Duodenal mucosa (tissue), 2 donors: ENCODE measurements around the gene FRYL.
"Not testable (repeated sequence)": the region's sequence is repeated elsewhere in the genome, so short reads cannot be mapped to it uniquely, and the experiment has no call there.

Source experiments
- H3K27ac ChIP-seq: one replicate; pipeline ENCODE4 v1.7.0; 2013; ENCODE audit warnings: low read depth, low read length
- H3K27me3 ChIP-seq, 2 donors: one replicate each; pipeline ENCODE4 v1.7.0; 2013; ENCODE audit warnings: low read length in 2 of 2, control low read depth in 1 of 2; ENCODE audit not compliant: insufficient read depth in 2 of 2, control insufficient read depth in 1 of 2
- H3K36me3 ChIP-seq, 2 donors: one replicate each; pipeline ENCODE4 v1.7.0; 2013; ENCODE audit warnings: low read length in 2 of 2, control low read depth in 1 of 2; ENCODE audit not compliant: insufficient read depth in 2 of 2, control insufficient read depth in 1 of 2
- H3K4me1 ChIP-seq, 2 donors: one replicate each; pipeline ENCODE4 v1.7.0; 2013; ENCODE audit warnings: low read length in 2 of 2, control low read depth in 1 of 2; ENCODE audit not compliant: insufficient read depth in 2 of 2, control insufficient read depth in 1 of 2
- H3K4me3 ChIP-seq, 2 donors: one replicate each; pipeline ENCODE4 v1.7.0; 2013; ENCODE audit warnings: low read length in 2 of 2, low read depth in 1 of 2
- H3K9ac ChIP-seq, 2 donors: one replicate each; pipeline ENCODE4 v1.7.0; 2013; ENCODE audit warnings: low read length in 2 of 2, low read depth in 1 of 2
- H3K9me3 ChIP-seq, 2 donors: one replicate each; pipeline ENCODE4 v1.7.0; 2013; ENCODE audit warnings: low read length in 2 of 2, control low read depth in 1 of 2; ENCODE audit not compliant: control insufficient read depth in 1 of 2

The FRYL gene

DNA sequence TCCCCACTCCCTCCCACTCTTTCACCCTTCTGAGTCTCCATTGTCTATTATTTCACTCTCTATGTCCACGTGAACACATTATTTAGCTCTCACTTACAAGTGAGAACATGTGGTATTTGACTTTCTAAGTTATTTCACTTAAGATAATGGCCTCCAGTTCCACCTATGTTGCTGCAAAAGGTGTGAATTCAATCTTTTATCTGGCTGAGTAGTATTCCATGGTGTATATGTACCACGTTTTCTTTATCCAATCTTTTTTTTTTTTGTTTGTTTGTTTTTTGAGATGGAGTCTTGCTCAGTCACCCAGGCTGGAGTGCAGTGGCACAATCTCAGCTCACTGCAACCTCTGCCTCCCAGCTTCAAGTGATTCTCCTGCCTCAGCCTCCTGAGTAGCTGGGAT, 20.1 kb upstream of the FRYL start:
- H3K4me1 ChIP-seq, H3K9me3 ChIP-seq, H3K9ac ChIP-seq, H3K27ac ChIP-seq, H3K27me3 ChIP-seq, H3K4me3 ChIP-seq, H3K36me3 ChIP-seq: not testable (repeated sequence)

DNA sequence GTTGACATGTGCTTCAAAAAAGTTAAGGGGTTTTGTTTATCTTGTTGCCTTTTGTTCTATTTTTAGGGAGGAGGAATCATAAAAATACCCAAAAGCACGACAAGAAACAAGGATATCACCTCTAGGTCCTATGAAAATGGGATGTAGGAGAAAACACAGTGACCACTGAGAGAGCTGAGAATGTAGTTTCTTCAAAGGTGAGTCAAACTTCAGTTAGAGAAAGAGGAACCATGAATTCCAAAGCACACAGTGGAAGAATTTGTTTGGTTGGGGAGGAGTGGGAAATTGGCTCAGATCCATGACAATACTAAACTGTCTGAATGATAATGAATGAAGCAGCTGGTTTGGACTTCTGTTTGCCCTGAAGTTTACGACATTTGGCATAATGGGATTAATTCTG, 19.1 kb upstream of the FRYL start:
- Histone ChIP-seq H3K27ac (no peak overlapping the region), H3K36me3 (no peaks in the 10 kb centered on the region)

DNA sequence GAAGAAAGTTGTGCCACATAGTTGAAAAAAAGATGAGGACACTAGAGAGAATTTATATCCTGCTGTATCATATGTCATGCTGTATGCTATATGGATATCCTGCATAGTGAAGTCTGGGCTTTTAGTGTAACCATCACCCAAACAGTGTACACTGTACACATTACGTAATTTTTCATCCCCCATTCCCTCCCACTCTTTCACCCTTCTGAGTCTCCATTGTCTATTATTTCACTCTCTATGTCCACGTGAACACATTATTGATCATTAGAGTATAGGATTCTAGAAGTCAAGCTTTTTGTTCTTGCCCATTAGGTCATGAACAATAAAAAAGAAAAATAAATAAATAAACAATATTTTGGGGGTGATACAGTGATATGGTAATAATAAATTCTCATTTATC, 18.0 kb upstream of the FRYL start:
- H3K36me3 ChIP-seq = no peaks in the 10 kb centered on the region
- H3K27ac ChIP-seq = no peak overlapping the region
- no peak overlapping the region for H3K9ac ChIP-seq
- no peaks in the 10 kb centered on the region for H3K4me1 ChIP-seq
- no peaks in the 10 kb centered on the region for H3K27me3 ChIP-seq
- no peaks in the 10 kb centered on the region for H3K9me3 ChIP-seq
- H3K4me3 ChIP-seq = no peak overlapping the region

More for the DNA sequence above, 19.1 kb upstream of the FRYL start:
- H3K4me1 ChIP-seq = no peaks in the 10 kb centered on the region
- no peak overlapping the region for H3K4me3 ChIP-seq
- no peaks in the 10 kb centered on the region for H3K27me3 ChIP-seq
- no peak overlapping the region for H3K9ac ChIP-seq
- H3K9me3 ChIP-seq = no peaks in the 10 kb centered on the region

DNA sequence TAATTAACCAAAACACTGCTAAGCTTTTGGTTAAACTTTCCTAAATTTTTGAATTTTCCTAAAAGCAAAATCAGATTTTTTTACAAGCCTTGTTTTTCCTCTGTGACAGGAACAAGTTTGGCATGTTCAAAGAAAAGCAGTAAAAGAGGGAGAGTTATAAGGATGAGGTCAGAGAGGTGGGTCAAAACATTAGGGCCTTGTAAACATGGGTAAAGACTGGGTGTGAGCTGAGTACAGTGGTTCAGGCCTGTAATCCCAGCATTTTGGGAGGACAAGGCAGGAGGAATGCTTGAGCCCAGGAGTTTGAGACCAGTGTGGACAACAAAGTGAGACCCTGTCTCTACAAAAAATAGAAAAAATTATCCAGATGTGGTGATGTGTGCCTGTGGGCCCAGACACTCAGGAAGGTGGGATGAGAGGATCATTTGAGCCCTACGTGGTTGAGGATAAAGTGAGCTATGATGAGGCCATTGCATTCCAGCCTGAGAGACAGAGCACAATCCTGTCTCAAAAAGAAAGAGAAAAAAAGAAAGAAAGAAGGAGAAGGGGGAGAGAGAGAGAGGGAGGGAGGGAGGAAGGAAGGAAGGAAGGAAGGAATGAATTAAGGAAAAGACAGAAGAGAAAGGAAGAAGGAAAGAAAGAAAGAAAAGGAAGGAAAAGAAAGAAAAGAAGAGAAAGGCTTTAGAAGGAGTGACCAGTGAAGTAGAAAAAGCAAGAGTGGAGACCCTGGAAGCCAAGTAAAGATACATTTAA, 17.0 kb upstream of the FRYL start:
- H3K9ac ChIP-seq = no peak overlapping the region
- H3K27ac ChIP-seq = no peak overlapping the region
- H3K4me3 ChIP-seq = no peak overlapping the region
- H3K27me3 ChIP-seq = no peaks in the 10 kb centered on the region
- H3K9me3 ChIP-seq = no peaks in the 10 kb centered on the region
- no peaks in the 10 kb centered on the region for H3K36me3 ChIP-seq
- H3K4me1 ChIP-seq = no peaks in the 10 kb centered on the region

DNA sequence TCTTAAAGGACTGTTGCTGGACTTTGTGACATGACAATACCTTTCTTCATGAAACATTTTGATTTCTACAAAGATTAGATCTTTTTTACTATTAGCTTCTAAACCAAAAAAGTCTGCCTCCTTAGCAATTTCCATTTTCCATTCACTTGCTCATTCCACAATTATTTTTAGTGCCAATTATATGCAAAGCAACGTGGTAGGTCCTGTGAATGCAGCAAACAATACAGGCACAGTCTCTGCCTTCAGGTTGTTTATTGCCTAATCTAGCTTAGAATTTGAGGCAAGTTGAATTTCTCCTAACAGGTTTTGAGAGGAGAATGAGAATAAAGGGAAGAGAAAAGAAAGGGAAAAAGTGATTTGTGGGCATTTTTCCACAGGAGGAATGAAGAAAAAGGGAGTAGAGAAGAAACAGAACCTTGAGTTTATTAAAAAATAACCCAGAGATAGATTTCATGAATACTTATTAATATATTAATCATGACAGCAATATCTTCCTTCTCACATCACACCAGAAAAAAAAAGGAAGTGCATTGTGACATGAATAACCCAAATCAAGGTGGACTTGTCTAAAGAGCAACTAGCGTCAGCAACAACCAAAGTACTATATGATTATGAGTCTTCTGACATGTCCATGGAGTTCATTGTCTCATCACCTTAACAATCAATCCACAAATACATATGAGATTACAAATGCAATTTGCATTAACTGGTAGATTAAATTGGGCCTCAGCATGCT, 16.3 kb upstream of the FRYL start:
- Histone ChIP-seq H3K27ac (no peak overlapping the region), H3K27me3 (no peaks in the 10 kb centered on the region), H3K36me3 (no peaks in the 10 kb centered on the region)

DNA sequence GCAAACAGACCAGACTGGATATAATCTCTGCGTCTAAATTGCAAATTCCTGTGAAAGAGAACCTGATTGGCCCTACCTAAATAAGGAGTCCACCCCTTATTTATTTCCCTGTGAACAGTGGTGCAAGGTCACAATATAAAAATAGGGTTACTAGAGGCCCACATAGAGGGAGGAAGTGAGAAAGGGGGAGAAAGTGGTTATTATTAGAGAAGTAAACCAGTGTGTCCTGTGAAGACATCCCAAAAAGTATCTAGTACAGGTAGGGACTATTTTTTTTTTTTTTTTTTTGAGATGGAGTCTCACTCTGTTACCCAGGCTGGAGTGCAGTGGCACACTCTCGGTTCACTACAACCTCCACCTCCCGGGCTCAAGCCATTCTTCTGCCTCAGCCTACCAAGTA, 15.0 kb upstream of the FRYL start:
- no peaks in the 10 kb centered on the region for H3K4me1 ChIP-seq
- H3K4me3 ChIP-seq = no peak overlapping the region
- no peak overlapping the region for H3K27ac ChIP-seq

More for the DNA sequence above, 16.3 kb upstream of the FRYL start:
- Histone ChIP-seq H3K4me3 (no peak overlapping the region), H3K4me1 (no peaks in the 10 kb centered on the region), H3K9me3 (no peaks in the 10 kb centered on the region), H3K9ac (no peak overlapping the region)

DNA sequence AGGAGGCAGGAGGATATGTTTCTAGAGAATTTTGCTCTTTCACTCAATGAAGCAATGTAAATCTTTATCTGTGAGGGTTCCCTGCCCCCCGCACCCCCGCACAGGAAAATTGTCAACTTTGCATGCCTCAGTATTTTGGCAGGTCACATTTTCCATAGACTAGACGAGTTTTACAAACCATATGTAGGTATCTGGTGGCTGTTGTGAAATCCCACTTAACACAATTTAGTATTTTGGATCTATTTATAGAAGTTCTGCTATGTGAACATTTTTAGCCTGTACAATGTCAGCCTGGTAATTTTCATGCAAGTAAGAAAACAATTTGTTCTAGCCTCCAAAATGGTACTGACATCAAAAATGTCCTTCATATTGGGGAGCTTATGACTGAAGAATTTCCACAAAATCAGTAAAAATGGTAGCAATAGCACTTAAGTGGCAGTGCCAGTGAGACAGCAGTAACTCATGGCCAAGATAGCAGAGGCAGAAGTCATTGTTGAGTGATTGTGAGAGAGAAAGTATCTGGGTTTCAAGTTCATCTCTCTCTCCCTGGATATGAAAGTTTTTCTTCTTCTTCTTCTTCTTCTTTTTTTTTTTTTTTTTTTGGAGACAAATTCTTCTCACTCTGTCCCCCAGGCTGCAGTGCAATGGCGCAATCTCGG, 12.4 kb upstream of the FRYL start:
- H3K9me3 ChIP-seq = no peaks in the 10 kb centered on the region
- no peaks in the 10 kb centered on the region for H3K27me3 ChIP-seq
- H3K27ac ChIP-seq = no peak overlapping the region
- H3K4me3 ChIP-seq = no peak overlapping the region
- H3K4me1 ChIP-seq = no peaks in the 10 kb centered on the region
- H3K9ac ChIP-seq = no peak overlapping the region
- H3K36me3 ChIP-seq = no peaks in the 10 kb centered on the region

More for the DNA sequence above, 15.0 kb upstream of the FRYL start:
- no peak overlapping the region for H3K9ac ChIP-seq
- no peaks in the 10 kb centered on the region for H3K9me3 ChIP-seq
- H3K36me3 ChIP-seq = no peaks in the 10 kb centered on the region
- no peaks in the 10 kb centered on the region for H3K27me3 ChIP-seq

DNA sequence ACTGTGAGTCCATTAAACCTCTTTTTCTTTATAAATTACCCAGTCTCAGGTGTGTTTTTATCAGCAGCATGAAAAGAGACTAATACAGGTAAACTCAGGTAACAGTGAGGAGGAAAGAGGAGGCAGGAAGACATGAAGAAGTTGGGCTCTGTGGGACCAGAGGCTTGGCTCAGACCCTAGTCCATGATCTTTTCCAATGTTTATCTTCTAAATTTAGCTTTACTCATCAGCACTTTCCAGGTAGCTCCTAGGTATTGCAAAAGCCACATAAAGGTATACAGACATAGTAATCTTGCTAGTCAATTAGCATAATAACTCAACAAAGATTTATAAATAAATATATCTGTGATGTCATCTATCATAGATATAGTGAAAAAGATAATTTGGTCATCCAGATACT, 11.2 kb upstream of the FRYL start:
- no peaks in the 10 kb centered on the region for H3K36me3 ChIP-seq
- H3K9ac ChIP-seq = no peak overlapping the region
- H3K4me3 ChIP-seq = no peak overlapping the region
- no peak overlapping the region for H3K27ac ChIP-seq
- H3K9me3 ChIP-seq = no peaks in the 10 kb centered on the region
- no peaks in the 10 kb centered on the region for H3K4me1 ChIP-seq
- no peaks in the 10 kb centered on the region for H3K27me3 ChIP-seq

DNA sequence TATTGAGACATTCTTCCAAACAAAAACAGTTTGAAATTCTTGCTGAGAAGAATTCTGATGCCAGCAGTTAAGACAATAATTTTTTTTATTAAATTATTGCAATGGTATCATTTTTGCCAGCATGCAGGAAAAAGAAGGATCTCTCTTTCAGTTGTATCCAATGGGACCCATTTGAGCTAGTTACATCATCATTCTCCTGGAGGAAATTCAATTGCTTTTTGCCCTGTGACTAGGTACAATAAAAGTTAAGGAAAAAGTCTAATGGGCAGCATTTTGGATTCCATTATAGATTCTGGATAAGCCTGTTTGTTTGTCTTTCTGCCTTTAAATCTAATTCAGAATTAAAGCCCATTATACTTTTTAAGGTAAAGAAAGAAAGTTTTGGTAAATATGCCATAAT, 10.5 kb upstream of the FRYL start:
- no peaks in the 10 kb centered on the region for H3K27me3 ChIP-seq
- no peaks in the 10 kb centered on the region for H3K36me3 ChIP-seq
- no peaks in the 10 kb centered on the region for H3K4me1 ChIP-seq
- no peak overlapping the region for H3K27ac ChIP-seq
- no peaks in the 10 kb centered on the region for H3K9me3 ChIP-seq
- H3K9ac ChIP-seq = no peak overlapping the region
- H3K4me3 ChIP-seq = no peak overlapping the region

DNA sequence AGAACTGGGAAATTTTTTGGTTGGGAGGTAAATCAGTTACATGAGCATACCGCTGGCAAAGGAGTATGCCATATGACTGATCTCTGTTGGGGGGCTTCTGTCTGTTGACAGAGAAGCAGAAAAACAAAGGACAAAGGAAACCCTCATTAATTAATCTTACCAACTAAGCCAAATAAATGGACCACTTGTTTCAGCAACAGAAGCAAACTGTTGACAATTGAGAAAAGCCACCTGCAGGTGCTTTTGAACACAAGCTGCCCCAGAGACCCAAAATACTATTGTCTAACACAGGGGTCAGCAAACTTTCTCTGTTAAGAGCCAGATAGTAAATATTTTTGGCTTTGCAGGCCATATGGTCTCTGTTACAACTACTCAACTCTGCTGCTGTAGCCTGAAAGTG, 7.0 kb upstream of the FRYL start:
- Histone ChIP-seq H3K9ac (no peak overlapping the region), H3K27ac (no peak overlapping the region), H3K4me1 (no peaks in the 10 kb centered on the region), H3K9me3 (no peaks in the 10 kb centered on the region), H3K4me3 (no peak overlapping the region), H3K27me3 (no peaks in the 10 kb centered on the region), H3K36me3 (no peaks in the 10 kb centered on the region)
